ENCODE measurements around the gene DDX31.

DDX31 gene

GRCh38 chr9:132554755-132555154 lies 115.0 kb downstream of the DDX31 start:
- Histone ChIP-seq H3K9me2 (replicated peaks; ENCODE audit: control insufficient read depth, low read length) (no peaks in the 10 kb centered on the region), H3K27me3 (ENCODE audit: control insufficient read depth, low read length) (no peaks in the 10 kb centered on the region)
- no peak for TF ChIP-seq CTCF (IDR thresholded peaks at IDR 0.05; ENCODE audit: low read depth, low read length, poor library complexity, severe bottlenecking)
- no peak for TF ChIP-seq EZH2phosphoT487 (IDR thresholded peaks at IDR 0.05; ENCODE audit: borderline replicate concordance, low read length)

GRCh38 chr9:132552041-132552440 lies 117.7 kb downstream of the DDX31 start:
- no peaks in the 10 kb centered on the region for H3K36me3 ChIP-seq (ENCODE audit: control insufficient read depth, low read length)
- no peaks in the 10 kb centered on the region for H3K79me2 ChIP-seq (ENCODE audit: control insufficient read depth, low read length)
- no peaks in the 10 kb centered on the region for H4K20me1 ChIP-seq (ENCODE audit: control insufficient read depth, insufficient read depth, low read depth, low read length)
- H3K4me3 ChIP-seq (ENCODE audit: low read length): no peak overlapping the region
- H3K4me2 ChIP-seq (ENCODE audit: low read length): no peak overlapping the region
- peaks cover 26% of the 10 kb centered on the region for H3F3A ChIP-seq (ENCODE audit: control insufficient read depth, insufficient read depth)
- H3K27me3 ChIP-seq (ENCODE audit: control insufficient read depth, low read length): no peaks in the 10 kb centered on the region
- H3K27ac ChIP-seq (ENCODE audit: low read depth, low read length): no peak overlapping the region
- H3K9me2 ChIP-seq (replicated peaks; ENCODE audit: control insufficient read depth, low read length): no peaks in the 10 kb centered on the region
- H3K4me1 ChIP-seq (ENCODE audit: control insufficient read depth, low read length): peaks cover 53% of the 10 kb centered on the region
- no peak for TF ChIP-seq EZH2phosphoT487 (IDR thresholded peaks at IDR 0.05; ENCODE audit: borderline replicate concordance, low read length)
- TF ChIP-seq CTCF (IDR thresholded peaks at IDR 0.05; ENCODE audit: low read depth, low read length, poor library complexity, severe bottlenecking): no peak
- H3K9me3 ChIP-seq (ENCODE audit: control insufficient read depth, insufficient read depth, low read length): no peaks in the 10 kb centered on the region

More at GRCh38 chr9:132554755-132555154, 115.0 kb downstream of the DDX31 start:
- Histone ChIP-seq H3K4me1 (ENCODE audit: control insufficient read depth, low read length) (peaks cover 26% of the 10 kb centered on the region), H3K27ac (ENCODE audit: low read depth, low read length) (no peak overlapping the region), H3K9me3 (ENCODE audit: control insufficient read depth, insufficient read depth, low read length) (peaks cover 4% of the 10 kb centered on the region; the same call in 1 of the 2 replicates), H4K20me1 (ENCODE audit: control insufficient read depth, insufficient read depth, low read depth, low read length) (no peaks in the 10 kb centered on the region), H3K4me3 (ENCODE audit: low read length) (no peak overlapping the region), H3K4me2 (ENCODE audit: low read length) (no peak overlapping the region), H3F3A (ENCODE audit: control insufficient read depth, insufficient read depth) (peaks cover 4% of the 10 kb centered on the region; the same call in 1 of the 2 replicates), H3K36me3 (ENCODE audit: control insufficient read depth, low read length) (no peaks in the 10 kb centered on the region), H3K79me2 (ENCODE audit: control insufficient read depth, low read length) (no peaks in the 10 kb centered on the region)

GRCh38 chr9:132551556-132551955 lies 118.2 kb downstream of the DDX31 start:
- Histone ChIP-seq H3K36me3 (ENCODE audit: control insufficient read depth, low read length) (no peaks in the 10 kb centered on the region), H3K27ac (ENCODE audit: low read depth, low read length) (no peak overlapping the region), H3K27me3 (ENCODE audit: control insufficient read depth, low read length) (no peaks in the 10 kb centered on the region), H3K4me1 (ENCODE audit: control insufficient read depth, low read length) (peaks cover 58% of the 10 kb centered on the region), H3F3A (ENCODE audit: control insufficient read depth, insufficient read depth) (peaks cover 27% of the 10 kb centered on the region), H3K79me2 (ENCODE audit: control insufficient read depth, low read length) (no peaks in the 10 kb centered on the region), H3K9me2 (replicated peaks; ENCODE audit: control insufficient read depth, low read length) (no peaks in the 10 kb centered on the region), H3K9me3 (ENCODE audit: control insufficient read depth, insufficient read depth, low read length) (no peaks in the 10 kb centered on the region), H3K4me2 (ENCODE audit: low read length) (no peak overlapping the region), H3K4me3 (ENCODE audit: low read length) (no peak overlapping the region), H4K20me1 (ENCODE audit: control insufficient read depth, insufficient read depth, low read depth, low read length) (no peaks in the 10 kb centered on the region)
- TF ChIP-seq CTCF (IDR thresholded peaks at IDR 0.05; ENCODE audit: low read depth, low read length, poor library complexity, severe bottlenecking): no peak
- TF ChIP-seq EZH2phosphoT487 (IDR thresholded peaks at IDR 0.05; ENCODE audit: borderline replicate concordance, low read length): no peak

Measured in DOHH2 (cell line).